HCT116 (cell line): ENCODE data around the gene TLL2. TPM values are rescaled to one million over a fixed set of nuclear protein-coding genes. Genes with fewer than 3 reads are reported as not detected.

Experiments
- ATAC-seq: fragments of 200-7000 bp; cut with Tn5 transposase; 2 replicates; pipeline ENCODE4 v1.9.1; 2020; ENCODE audit warnings: mild to moderate bottlenecking, moderate library complexity
- BruUV-seq: library from RNA; stranded (reverse); fragments of 400-500 nt; replicated peaks from 2 replicates; lab custom pipeline; 2021; lab: Mats Ljungman, UMichigan
- CTCF ChIA-PET: fragments of 300-600 bp; sonication (Branson Sonifier 250); formaldehyde crosslinking; loops from one replicate; lab custom pipeline; 2021; ENCODE audit warnings: antibody characterized with exemption; lab: Charles Lee
- POLR2A ChIA-PET: fragments of 300-600, 350-600 bp; sonication (Branson Sonifier 250); formaldehyde crosslinking; loops from one replicate; lab custom pipeline; 2021; ENCODE audit warnings: antibody characterized with exemption; lab: Charles Lee
- RAD21 ChIA-PET, 2 experiments: fragments of 300-600 bp; sonication (Branson Sonifier 250); formaldehyde crosslinking; loops; one replicate each; lab custom pipeline; 2023; ENCODE audit warnings: low total read pairs in 2 of 2; ENCODE audit not compliant: uncharacterized antibody in 2 of 2, unreplicated experiment in 2 of 2, low non-redundant PET in 1 of 2; lab: Charles Lee
- DNase-seq: peaks from one replicate; pipeline ENCODE4 v3.0.0-alpha.2; 2010; ENCODE audit warnings: low read depth, low spot score
- H2AFZ ChIP-seq: fragments of 200-600 bp; shearing (Covaris generic), sonication (generic); 2 replicates; pipeline ENCODE4 v1.6.1; 2017; ENCODE audit warnings: low read depth, mixed run types, mixed read lengths, antibody characterized with exemption, low read length; ENCODE audit not compliant: poor library complexity, severe bottlenecking
- H3K27ac ChIP-seq: 2 replicates; pipeline ENCODE4 v1.5.1; 2012; ENCODE audit warnings: low read depth, low read length
- H3K27me3 ChIP-seq: fragments of 200-600 bp; sonication (generic); 2 replicates; pipeline ENCODE4 v1.6.1; 2016; ENCODE audit warnings: mixed run types, low read length, mixed read lengths; ENCODE audit not compliant: insufficient read depth
- H3K36me3 ChIP-seq, 2 experiments: fragments of 200-500 bp in 1 of 2; fragments of 200-600 bp in 1 of 2; sonication (Bioruptor generic) in 1 of 2; sonication (generic) in 1 of 2; 2 replicates each; pipeline versions ENCODE4 v1.5.1 to v1.6.1; 2014 to 2016; ENCODE audit warnings: low read length in 2 of 2, inconsistent platforms in 1 of 2, mixed read lengths in 1 of 2, mixed run types in 1 of 2; ENCODE audit not compliant: insufficient read depth in 2 of 2, control insufficient read depth in 1 of 2
- H3K4me1 ChIP-seq, 2 experiments: fragments of 200-600 bp in 1 of 2; sonication (generic) in 1 of 2; 2 replicates each; pipeline versions ENCODE4 v1.5.1 to v1.6.1; 2012 to 2017; ENCODE audit warnings: low read length in 2 of 2, inconsistent platforms in 1 of 2, mild to moderate bottlenecking in 1 of 2, mixed read lengths in 1 of 2, mixed run types in 1 of 2, moderate library complexity in 1 of 2; ENCODE audit not compliant: insufficient read depth in 2 of 2, control insufficient read depth in 1 of 2
- H3K4me2 ChIP-seq: fragments of 200-600 bp; sonication (generic); 2 replicates; pipeline ENCODE4 v1.6.1; 2017; ENCODE audit warnings: mixed run types, low read length, mixed read lengths
- H3K4me3 ChIP-seq, 2 experiments: fragments of 200-600 bp in 1 of 2; sonication (generic) in 1 of 2; replicated peaks in 1 of 2; 2 replicates each; pipeline ENCODE4 v1.5.1; 2011 to 2016; ENCODE audit warnings: low read length in 2 of 2, control low read depth in 1 of 2, low read depth in 1 of 2, mild to moderate bottlenecking in 1 of 2, mixed read lengths in 1 of 2, mixed run types in 1 of 2
- H3K79me2 ChIP-seq: fragments of 200-600 bp; sonication (generic); 2 replicates; pipeline ENCODE4 v1.6.1; 2017; ENCODE audit warnings: mild to moderate bottlenecking, mixed run types, low read length, moderate library complexity, mixed read lengths; ENCODE audit not compliant: insufficient read depth
- H3K9ac ChIP-seq: fragments of 200-600 bp; sonication (generic); 2 replicates; pipeline ENCODE4 v1.6.1; 2016; ENCODE audit warnings: low read length, mixed read lengths
- H3K9me2 ChIP-seq: fragments of 200-600 bp; sonication (generic), shearing (Covaris generic); 2 replicates; pipeline ENCODE4 v1.6.1; 2017; ENCODE audit warnings: mixed run types, mild to moderate bottlenecking, moderate library complexity; ENCODE audit not compliant: insufficient read depth
- H3K9me3 ChIP-seq, 2 experiments: fragments of 200-500 bp in 1 of 2; fragments of 200-600 bp in 1 of 2; sonication (Bioruptor generic) in 1 of 2; sonication (generic) in 1 of 2; 2 replicates each; pipeline ENCODE4 v1.6.1; 2014 to 2017; ENCODE audit warnings: low read length in 2 of 2, mixed read lengths in 2 of 2, inconsistent platforms in 1 of 2, low read depth in 1 of 2, mild to moderate bottlenecking in 1 of 2, mixed run types in 1 of 2, moderate library complexity in 1 of 2; ENCODE audit not compliant: control insufficient read depth in 1 of 2, insufficient read depth in 1 of 2
- H4K20me1 ChIP-seq: fragments of 200-600 bp; sonication (generic), shearing (Covaris generic); 2 replicates; pipeline ENCODE4 v1.6.1; 2017; ENCODE audit warnings: mixed run types, mild to moderate bottlenecking, moderate library complexity; ENCODE audit not compliant: insufficient read depth
- ATF3 ChIP-seq: IDR thresholded peaks from 2 replicates; pipeline ENCODE4 v1.6.1; 2012
- CEBPB ChIP-seq: IDR thresholded peaks from 2 replicates; pipeline ENCODE4 v1.6.1; 2012; ENCODE audit warnings: low read depth
- CTCF ChIP-seq, 3 experiments: fragments of 200-600 bp in 1 of 3; sonication (generic) in 1 of 3; IDR thresholded peaks in 2 of 3; conservative IDR thresholded peaks in 1 of 3; 2 replicates each; pipeline ENCODE4 v1.5.1; 2012 to 2017; ENCODE audit warnings: low read depth in 2 of 3, low read length in 2 of 3, antibody characterized with exemption in 1 of 3, borderline replicate concordance in 1 of 3, control low read depth in 1 of 3, mild to moderate bottlenecking in 1 of 3, mixed read lengths in 1 of 3, mixed run types in 1 of 3, moderate library complexity in 1 of 3; ENCODE audit not compliant: insufficient read depth in 1 of 3
- EZH2phosphoT487 ChIP-seq: fragments of 200-600 bp; IDR thresholded peaks from 2 replicates; pipeline ENCODE4 v1.6.1; 2018; ENCODE audit warnings: antibody characterized with exemption, borderline replicate concordance
- FOSL1 ChIP-seq: IDR thresholded peaks from 2 replicates; pipeline ENCODE4 v1.6.1; 2012; ENCODE audit warnings: low read depth
- JUND ChIP-seq: IDR thresholded peaks from 2 replicates; pipeline ENCODE4 v1.6.1; 2012
- POLR2A ChIP-seq: IDR thresholded peaks from 2 replicates; pipeline ENCODE4 v1.7.0; 2011; ENCODE audit warnings: borderline replicate concordance; ENCODE audit not compliant: insufficient read depth, insufficient read length; ENCODE audit errors: extremely low read depth
- POLR2AphosphoS5 ChIP-seq: IDR thresholded peaks from 2 replicates; pipeline ENCODE4 v1.6.1; 2011; ENCODE audit warnings: mild to moderate bottlenecking, low read depth, low read length, moderate library complexity
- RAD21 ChIP-seq: IDR thresholded peaks from 2 replicates; pipeline ENCODE4 v1.6.1; 2012; ENCODE audit warnings: low read depth, mild to moderate bottlenecking
- REST ChIP-seq: IDR thresholded peaks from 2 replicates; pipeline ENCODE4 v1.6.1; 2012; ENCODE audit warnings: low read depth
- SIN3A ChIP-seq: IDR thresholded peaks from 2 replicates; pipeline ENCODE4 v1.6.1; 2012; ENCODE audit warnings: low read depth
- SRF ChIP-seq: IDR thresholded peaks from 2 replicates; pipeline ENCODE4 v1.6.1; 2012; ENCODE audit warnings: low read depth
- TCF7L2 ChIP-seq: IDR thresholded peaks from 2 replicates; pipeline ENCODE4 v1.7.0; 2011; ENCODE audit warnings: borderline replicate concordance, inconsistent platforms; ENCODE audit not compliant: insufficient read depth, insufficient read length; ENCODE audit errors: extremely low read depth
- YY1 ChIP-seq: IDR thresholded peaks from 2 replicates; pipeline ENCODE4 v1.6.1; 2011; ENCODE audit warnings: low read length, low read depth, moderate library complexity, mild to moderate bottlenecking; ENCODE audit not compliant: insufficient replicate concordance; ENCODE audit errors: extremely low read depth
- ZNF274 ChIP-seq: fragments of 200-500 bp; sonication (Bioruptor generic); IDR thresholded peaks from 2 replicates; pipeline ENCODE4 v1.6.1; 2014; ENCODE audit warnings: mild to moderate bottlenecking, low read depth, low read length, inconsistent platforms
- intact Hi-C: fragments of 100-400 bp; cut with micrococcal nuclease; formaldehyde crosslinking; loops from 2 replicates; pipeline ENCODE4 v1.10.0; 2022
- total RNA-seq: library from RNA; stranded (reverse); gene quantifications from one replicate; pipeline ENCODE4 v1.2.1, GENCODE V29; 2021; ENCODE audit not compliant: unreplicated experiment

The TLL2 gene
- total RNA-seq, 1 experiment from 2014 or later = 1.3 TPM

- RAD21 ChIA-PET = no interaction called here
- Histone ChIP-seq H3K36me3 (no peaks in the 10 kb centered on the region), H3K9me3 (no peaks in the 10 kb centered on the region), H3K4me2 (no peak overlapping the region), H3K79me2 (no peaks in the 10 kb centered on the region), H3K4me3 (no peak overlapping the region), H4K20me1 (no peaks in the 10 kb centered on the region), H3K9me2 (no peaks in the 10 kb centered on the region), H3K27ac (no peak overlapping the region), H3K9ac (no peak overlapping the region), H2AFZ (no peak overlapping the region), H3K4me1 (no peaks in the 10 kb centered on the region), H3K27me3 (peaks cover 9% of the 10 kb centered on the region; the same call in 1 of the 2 replicates)
- CTCF ChIA-PET = no interaction called here
- TF ChIP-seq EZH2phosphoT487 (no peak), YY1 (no peak), POLR2A (no peak), CTCF (IDR thresholded peaks at IDR 0.05 in 2 of 3, conservative IDR thresholded peaks at IDR 0.05 in 1 of 3; ENCODE audit: borderline replicate concordance in 1 of 3, insufficient read depth in 1 of 3, low read depth in 2 of 3, low read length in 2 of 3) (no peak), REST (no peak), FOSL1 (no peak), RAD21 (no peak), JUND (no peak), SRF (no peak), POLR2AphosphoS5 (no peak), ATF3 (no peak), SIN3A (no peak), ZNF274 (no peak), CEBPB (no peak), TCF7L2 (no peak)
- POLR2A ChIA-PET = no interaction called here
- DNase-seq (no peak), ATAC-seq (no peak; the same call in 1 of the 2 replicates)
- intact Hi-C loops = no loop called here
- no TSS peak for BruUV-seq
These were observed 96.3 kb downstream of the TLL2 start for GRCh38 chr10:96417441-96417840.
